K562 (cell line): ENCODE results near the gene PSMA5. TPM values are rescaled to one million over a fixed set of nuclear protein-coding genes. Genes with fewer than 3 reads are reported as not detected.

Source experiments
- ATAC-seq: fragments of 200-7000 bp; cut with Tn5 transposase; 3 replicates; pipeline ENCODE4 v1.9.1; 2020; ENCODE audit warnings: moderate library complexity
- BruUV-seq: library from RNA; stranded (reverse); fragments of 400-500 nt; replicated peaks from 2 replicates; lab custom pipeline; 2021; lab: Mats Ljungman, UMichigan
- CTCF ChIA-PET: fragments of 300-600 bp; formaldehyde crosslinking; extraction: SDS; loops from one replicate; lab custom pipeline; 2021; ENCODE audit warnings: low intra/inter-chr PET ratio; lab: Yijun Ruan, JAX
- POLR2A ChIA-PET: fragments of 300-600, 350-650 bp; sonication (Branson Sonifier 250); formaldehyde crosslinking; extraction: SDS; loops from one replicate; lab custom pipeline; 2021; ENCODE audit warnings: antibody characterized with exemption, inconsistent platforms; lab: Yijun Ruan, JAX
- DNase-seq, 4 experiments: peaks; one replicate each; pipeline versions ENCODE4 v3.0.0 to v3.0.0-alpha.2; 2011 to 2018; ENCODE audit warnings: low spot score in 3 of 4, mixed read lengths in 3 of 4; ENCODE audit errors: extremely low read depth in 1 of 4
- FAIRE-seq: peaks from 2 replicates; lab custom pipeline; 2011; peaks lifted over from hg19 to GRCh38; lab: Jason Lieb, UNC
- H2AFZ ChIP-seq: 2 replicates; pipeline ENCODE4 v1.6.0; 2011; ENCODE audit warnings: low read depth, low read length, control low read depth, inconsistent platforms
- H3K27ac ChIP-seq: fragments of 200-600 bp; 3 replicates; pipeline ENCODE4 v1.8.0; 2011; ENCODE audit warnings: low read depth, mild to moderate bottlenecking, control low read depth, inconsistent platforms, low read length, moderate library complexity, mixed read lengths; ENCODE audit errors: extremely low read depth
- H3K27me3 ChIP-seq, 2 experiments: fragments of 300-600 bp in 1 of 2; 2 replicates in 1 of 2; 3 replicates in 1 of 2; pipeline versions ENCODE4 v1.6.0 to v1.8.0; 2011; ENCODE audit warnings: inconsistent platforms in 2 of 2, low read length in 2 of 2, mild to moderate bottlenecking in 1 of 2, mixed read lengths in 1 of 2, moderate library complexity in 1 of 2; ENCODE audit not compliant: control insufficient read depth in 2 of 2, insufficient read depth in 2 of 2
- H3K36me3 ChIP-seq: fragments of 300-600 bp; 3 replicates; pipeline ENCODE4 v1.8.0; 2011; ENCODE audit warnings: mild to moderate bottlenecking, low read length, inconsistent platforms; ENCODE audit not compliant: control insufficient read depth, insufficient read depth
- H3K4me1 ChIP-seq, 2 experiments: fragments of 200-600 bp in 1 of 2; replicated peaks in 1 of 2; 2 replicates in 1 of 2; 3 replicates in 1 of 2; pipeline versions ENCODE4 v1.5.1 to v1.8.0; 2011; ENCODE audit warnings: inconsistent platforms in 2 of 2, low read length in 2 of 2, mild to moderate bottlenecking in 1 of 2, mixed read lengths in 1 of 2, moderate library complexity in 1 of 2; ENCODE audit not compliant: control insufficient read depth in 2 of 2, insufficient read depth in 2 of 2
- H3K4me2 ChIP-seq: 2 replicates; pipeline ENCODE4 v1.6.1; 2011; ENCODE audit warnings: low read length, control low read depth, inconsistent platforms, mixed read lengths; ENCODE audit not compliant: insufficient read depth
- H3K4me3 ChIP-seq: fragments of 200-600 bp; sonication (generic), shearing (Covaris generic); 2 replicates; pipeline ENCODE4 v1.5.1; 2016; ENCODE audit warnings: control low read depth, inconsistent platforms
- H3K79me2 ChIP-seq: fragments of 200-600 bp; 3 replicates; pipeline ENCODE4 v1.8.0; 2011; ENCODE audit warnings: low read length, inconsistent platforms; ENCODE audit not compliant: control insufficient read depth, insufficient read depth
- H3K9ac ChIP-seq, 2 experiments: 2 replicates each; pipeline versions ENCODE4 v1.6.0 to v1.6.1; 2011; ENCODE audit warnings: low read depth in 2 of 2, low read length in 2 of 2, control low read depth in 1 of 2, inconsistent platforms in 1 of 2, mild to moderate bottlenecking in 1 of 2, mixed read lengths in 1 of 2; ENCODE audit not compliant: insufficient read depth in 1 of 2
- H3K9me1 ChIP-seq: one replicate; pipeline ENCODE4 v1.6.0; 2011; ENCODE audit warnings: inconsistent platforms, mild to moderate bottlenecking, low read length, moderate library complexity; ENCODE audit not compliant: control insufficient read depth, insufficient read depth
- H3K9me3 ChIP-seq: replicated peaks from 2 replicates; pipeline ENCODE4 v1.5.1; 2011; ENCODE audit warnings: low read depth, low read length, inconsistent platforms; ENCODE audit not compliant: control insufficient read depth, insufficient read depth
- H4K20me1 ChIP-seq: replicated peaks from 2 replicates; pipeline ENCODE4 v1.6.1; 2011; ENCODE audit warnings: low read length, inconsistent platforms, mixed read lengths; ENCODE audit not compliant: control insufficient read depth, insufficient read depth
- ARID1B ChIP-seq: fragments of 450-650 bp; IDR thresholded peaks from 2 replicates; pipeline ENCODE4 v1.6.1; 2016; ENCODE audit warnings: antibody characterized with exemption, mild to moderate bottlenecking, inconsistent platforms
- ATF1 ChIP-seq, 2 experiments: fragments of 450-650 bp in 1 of 2; IDR thresholded peaks; 2 replicates each; pipeline ENCODE4 v1.6.1; 2016; ENCODE audit warnings: missing compliant biosample characterization in 1 of 2, missing genetic modification characterization in 1 of 2
- ATF3 ChIP-seq, 2 experiments: fragments of 450-650 bp in 1 of 2; sonication (generic) in 1 of 2; formaldehyde crosslinking in 1 of 2; IDR thresholded peaks in 1 of 2; conservative IDR thresholded peaks in 1 of 2; 2 replicates each; pipeline versions ENCODE4 v1.6.1 to v1.8.1; 2016 to 2023; ENCODE audit warnings: mild to moderate bottlenecking in 2 of 2, moderate library complexity in 2 of 2, inconsistent platforms in 1 of 2, missing genetic modification reagents in 1 of 2
- CREBBP ChIP-seq: IDR thresholded peaks from one replicate; pipeline ENCODE4 v1.6.1; 2012; ENCODE audit warnings: low read depth, mild to moderate bottlenecking, control low read depth, inconsistent platforms, low read length
- EGR1 ChIP-seq: fragments of 450-650 bp; conservative IDR thresholded peaks from 2 replicates; pipeline ENCODE4 v1.6.1; 2017; ENCODE audit warnings: mild to moderate bottlenecking
- FOS ChIP-seq: IDR thresholded peaks from 3 replicates; pipeline ENCODE4 v1.6.1; 2011; ENCODE audit not compliant: insufficient read length; ENCODE audit errors: extremely low read depth
- FOSL1 ChIP-seq: fragments of 200-800 bp; sonication (Bioruptor generic); conservative IDR thresholded peaks from 2 replicates; pipeline ENCODE4 v1.6.1; 2016; ENCODE audit warnings: missing genetic modification characterization, missing compliant biosample characterization
- HDAC2 ChIP-seq: fragments of 450-650 bp; IDR thresholded peaks from 2 replicates; pipeline ENCODE4 v1.6.1; 2016; ENCODE audit warnings: mild to moderate bottlenecking
- JUN ChIP-seq, 2 experiments: sonication (generic) in 1 of 2; formaldehyde crosslinking in 1 of 2; IDR thresholded peaks; 2 replicates each; pipeline versions ENCODE4 v1.6.1 to v1.8.0; 2012 to 2022; ENCODE audit warnings: borderline replicate concordance in 2 of 2, mild to moderate bottlenecking in 2 of 2, improper control_type of control experiment in 1 of 2, low read depth in 1 of 2, low read length in 1 of 2, missing genetic modification reagents in 1 of 2
- JUND ChIP-seq, 2 experiments: IDR thresholded peaks; 2 replicates in 1 of 2; 3 replicates in 1 of 2; pipeline ENCODE4 v1.6.1; 2011; ENCODE audit warnings: borderline replicate concordance in 2 of 2, low read depth in 2 of 2, low read length in 2 of 2, improper control_type of control experiment in 1 of 2, missing biosample characterization in 1 of 2, missing genetic modification characterization in 1 of 2, missing genetic modification reagents in 1 of 2
- MAFF ChIP-seq: IDR thresholded peaks from 2 replicates; pipeline ENCODE4 v1.6.1; 2012; ENCODE audit warnings: low read length, improper control_type of control experiment
- MAFG ChIP-seq: fragments of 450-650 bp; conservative IDR thresholded peaks from 2 replicates; pipeline ENCODE4 v1.6.1; 2016; ENCODE audit warnings: missing genetic modification characterization, missing compliant biosample characterization
- MAFK ChIP-seq: IDR thresholded peaks from 2 replicates; pipeline ENCODE4 v1.6.1; 2011; ENCODE audit warnings: low read length, improper control_type of control experiment
- NFE2 ChIP-seq: IDR thresholded peaks from 2 replicates; pipeline ENCODE4 v1.6.1; 2014; ENCODE audit warnings: antibody characterized with exemption, low read depth
- NFE2L1 ChIP-seq: fragments of 450-650 bp; IDR thresholded peaks from 2 replicates; pipeline ENCODE4 v1.6.1; 2016; ENCODE audit warnings: missing genetic modification characterization, low read depth, mild to moderate bottlenecking, missing compliant biosample characterization, moderate library complexity, borderline replicate concordance
- RCOR1 ChIP-seq, 2 experiments: IDR thresholded peaks; 2 replicates each; pipeline ENCODE4 v1.6.1; 2012; ENCODE audit warnings: low read depth in 2 of 2, low read length in 2 of 2, borderline replicate concordance in 1 of 2, improper control_type of control experiment in 1 of 2
- SMARCA4 ChIP-seq: fragments of 450-650 bp; IDR thresholded peaks from 2 replicates; pipeline ENCODE4 v1.6.1; 2016
- ZNF398 ChIP-seq: fragments of 250-450 bp; sonication (Bioruptor Pico); IDR thresholded peaks from 2 replicates; pipeline ENCODE4 v1.8.0; 2021; ENCODE audit warnings: moderate library complexity, mild to moderate bottlenecking, inconsistent platforms
- ZNF444 ChIP-seq: fragments of 250-450 bp; sonication (Bioruptor Pico); IDR thresholded peaks from 2 replicates; pipeline ENCODE4 v1.4.0; 2020; ENCODE audit warnings: mild to moderate bottlenecking, moderate library complexity
- ZNF589 ChIP-seq: fragments of 200-800 bp; sonication (Bioruptor generic); IDR thresholded peaks from 2 replicates; pipeline ENCODE4 v1.6.1; 2016; ENCODE audit warnings: low read depth, missing genetic modification characterization, missing compliant biosample characterization
- WGBS: fragments of 100-300 bp; shearing (Covaris generic); methylation state at CpG from one replicate; pipeline ENCODE4 v1.1.6; 2016; ENCODE audit warnings: low coverage, mixed read lengths; ENCODE audit not compliant: insufficient coverage; ENCODE audit errors: missing lambda C conversion rate; 5-methylcytosine and 5-hydroxymethylcytosine counted together
- in situ Hi-C: fragments of 300-500 bp; cut with MboI; formaldehyde crosslinking; loops from 4 replicates; pipeline ENCODE4 v1.15.0; 2018; ENCODE audit warnings: inconsistent platforms, mixed read lengths
- intact Hi-C: fragments of 100-400 bp; cut with micrococcal nuclease; formaldehyde crosslinking; loops from 2 replicates; pipeline ENCODE4 v1.14.2; 2022
- polyA plus RNA-seq, 8 experiments: library from polyadenylated mRNA; depleted of rRNA in 4 of 8; stranded (reverse) in 5 of 8; unstranded in 3 of 8; fragments of >200 nt; fragmentation: Nextera tagmentation in 2 of 8; fragmentation: Illumina TruSeq in 1 of 8; extraction: Ambion mirVana in 2 of 8; extraction: Trizol in 1 of 8; gene quantifications; 2 replicates each; pipeline versions ENCODE4 v1.2.1 to v1.2.3, GENCODE V29; 2011 to 2014; ENCODE audit warnings: inconsistent platforms in 1 of 8, missing spikeins in 1 of 8
- total RNA-seq, 7 experiments: library from RNA; depleted of rRNA in 6 of 7; stranded (reverse); fragments of >200 nt in 6 of 7; fragmentation: Illumina TruSeq in 2 of 7; extraction: Trizol in 2 of 7; gene quantifications; 2 replicates each; pipeline versions ENCODE4 v1.2.1 to v1.2.3, GENCODE V29; 2011 to 2021; ENCODE audit warnings: low replicate concordance in 1 of 7

The PSMA5 gene
- total and polyA plus RNA-seq, 9 of the 15 experiments (the other 6 are each of a cell fraction or from before 2014, with no cell fraction given) = 82.6 to 542 (median 287) TPM

GRCh38 chr1:109383854-109384253 is 42.4 kb downstream of the PSMA5 start:
- peak; percentile 33 for ATAC-seq
- Histone ChIP-seq H3K9me1 (no peaks in the 10 kb centered on the region), H3K4me2 (peak overlapping the region; percentile 65), H3K4me1 (peaks cover 21 to 66% of the 10 kb centered on the region in 2 experiments), H3K9me3 (peaks cover 2% of the 10 kb centered on the region; the same call in 1 of the 2 replicates), H4K20me1 (no peaks in the 10 kb centered on the region), H3K79me2 (peaks cover 99% of the 10 kb centered on the region), H2AFZ (no peak overlapping the region), H3K27ac (peak overlapping the region; percentile 61; the same call in 1 of the 3 replicates), H3K36me3 (peaks cover 16% of the 10 kb centered on the region; the same call in 2 of the 3 replicates), H3K27me3 (no peaks in the 10 kb centered on the region), H3K9ac (peak overlapping the region; percentile 25 to 26; a peak in 3 of 4 replicates), H3K4me3 (no peak overlapping the region)
- in situ Hi-C loops (no loop called here), intact Hi-C loops (no loop called here)
- ChIA-PET POLR2A (interaction anchor here (0.6 to 2.9 kb wide), 9 partner anchors 11 to 169 kb away, joined by 3 to 14 read pairs (median 3); partner anchors contain the start of gene MYBPHL), CTCF (no interaction called here)
- peak; percentile 37 to 52 (median 46) for DNase-seq
- FAIRE-seq = no peak
- BruUV-seq = no TSS peak
- WGBS = 17% methylated on average over 7 of the region's 7 CpGs
- TF ChIP-seq ATF3 (IDR thresholded peaks at IDR 0.05) (peak; percentile 91), ATF3 (CRISPR knock-in tag; conservative IDR thresholded peaks at IDR 0.05) (no peak), JUN (IDR thresholded peaks at IDR 0.05; ENCODE audit: borderline replicate concordance, low read depth, low read length) (peak; percentile 61; the same call in 1 of the 2 replicates), JUN (CRISPR knock-in tag; IDR thresholded peaks at IDR 0.05; ENCODE audit: borderline replicate concordance) (no peak), FOSL1 (tag) (peak; percentile 60), MAFF (peak; percentile 89), ZNF589 (0 out of 2 replicates have a peak, but pooled peaks have one; percentile 43), NFE2L1 (tag) (peak; percentile 72), ZNF398 (CRISPR knock-in tag) (no peak), SMARCA4 (peak; percentile 67; the same call in 1 of the 2 replicates), CREBBP (no peak), EGR1 (peak; percentile 80), MAFK (peak; percentile 85), ZNF444 (CRISPR knock-in tag) (no peak), FOS (peak; percentile 14), JUND (IDR thresholded peaks at IDR 0.05; ENCODE audit: borderline replicate concordance, low read depth, low read length) (peak; percentile 83), JUND (tag; IDR thresholded peaks at IDR 0.05; ENCODE audit: borderline replicate concordance, low read depth, low read length) (peak; percentile 69; the same call in 2 of the 3 replicates), ARID1B (peak; percentile 36; the same call in 1 of the 2 replicates), MAFG (tag) (peak; percentile 95), HDAC2 (no peak), NFE2 (peak; percentile 79), RCOR1 (IDR thresholded peaks at IDR 0.05; ENCODE audit: borderline replicate concordance in 1 of 2, low read depth in 2 of 2, low read length in 2 of 2) (peak in 1 of 2 experiments; percentile 43; a peak in 1 of 4 replicates), ATF1 (CRISPR knock-in tag; IDR thresholded peaks at IDR 0.05) (no peak), ATF1 (tag; IDR thresholded peaks at IDR 0.05) (0 out of 2 replicates have a peak, but pooled peaks have one; percentile 36)
